Endothelial cell of umbilical vein (primary cell): ENCODE results near the gene CES4A. TPM values are rescaled to one million over a fixed set of nuclear protein-coding genes. Genes with fewer than 3 reads are reported as not detected.

Experiments
- BruUV-seq: library from RNA; stranded (reverse); fragments of 400-500 nt; replicated peaks from 2 replicates; lab custom pipeline; 2021; lab: Mats Ljungman, UMichigan
- CTCF ChIA-PET: fragments of 300-600, 350-600 bp; sonication (Branson Sonifier 250); formaldehyde crosslinking; loops from one replicate; lab custom pipeline; 2021; ENCODE audit warnings: antibody characterized with exemption, inconsistent platforms; lab: Charles Lee
- POLR2A ChIA-PET: fragments of 300-600, 350-600 bp; sonication (Branson Sonifier 250); formaldehyde crosslinking; loops from one replicate; lab custom pipeline; 2021; ENCODE audit warnings: antibody characterized with exemption, inconsistent platforms; lab: Charles Lee
- DNase-seq: peaks from one replicate; pipeline ENCODE4 v3.0.0-alpha.2; 2011; ENCODE audit warnings: low read depth, low spot score
- FAIRE-seq: peaks from 2 replicates; lab custom pipeline; 2011; peaks lifted over from hg19 to GRCh38; lab: Jason Lieb, UNC
- H2AFZ ChIP-seq: 2 replicates; pipeline ENCODE4 v1.6.0; 2012; ENCODE audit warnings: low read depth, low read length, control low read depth, inconsistent platforms
- H3K27ac ChIP-seq: 2 replicates; pipeline ENCODE4 v1.5.1; 2011; ENCODE audit warnings: low read depth, mild to moderate bottlenecking, control low read depth, low read length, moderate library complexity; ENCODE audit not compliant: insufficient read depth
- H3K27me3 ChIP-seq, 2 experiments: 2 replicates each; pipeline versions ENCODE4 v1.6.0 to v1.6.1; 2011; ENCODE audit warnings: low read length in 2 of 2, mixed read lengths in 1 of 2; ENCODE audit not compliant: control insufficient read depth in 2 of 2, insufficient read depth in 2 of 2
- H3K36me3 ChIP-seq, 2 experiments: 2 replicates in 1 of 2; 3 replicates in 1 of 2; pipeline ENCODE4 v1.5.1; 2011; ENCODE audit warnings: low read length in 2 of 2, mild to moderate bottlenecking in 1 of 2, moderate library complexity in 1 of 2; ENCODE audit not compliant: control insufficient read depth in 2 of 2, insufficient read depth in 2 of 2; ENCODE audit errors: extremely low read depth in 1 of 2
- H3K4me1 ChIP-seq: 3 replicates; pipeline ENCODE4 v1.5.1; 2011; ENCODE audit warnings: mild to moderate bottlenecking, low read length; ENCODE audit not compliant: control insufficient read depth, insufficient read depth; ENCODE audit errors: extremely low read depth
- H3K4me2 ChIP-seq: 2 replicates; pipeline ENCODE4 v1.6.1; 2011; ENCODE audit warnings: low read length, control low read depth, mixed read lengths; ENCODE audit not compliant: insufficient read depth
- H3K4me3 ChIP-seq, 3 experiments: fragments of 200-600 bp in 1 of 3; sonication (generic), shearing (Covaris generic) in 1 of 3; replicated peaks in 1 of 3; 2 replicates each; pipeline ENCODE4 v1.5.1; 2011 to 2016; ENCODE audit warnings: control low read depth in 3 of 3, low read length in 3 of 3, mild to moderate bottlenecking in 2 of 3, inconsistent platforms in 1 of 3, low read depth in 1 of 3, moderate library complexity in 1 of 3; ENCODE audit not compliant: insufficient read depth in 1 of 3
- H3K79me2 ChIP-seq: 2 replicates; pipeline ENCODE4 v1.6.0; 2012; ENCODE audit warnings: low read length, inconsistent platforms; ENCODE audit not compliant: control insufficient read depth, insufficient read depth
- H3K9ac ChIP-seq: replicated peaks from 2 replicates; pipeline ENCODE3; 2011; ENCODE audit warnings: low read length, control low read depth; ENCODE audit not compliant: insufficient read depth; ENCODE audit errors: extremely low read depth
- H3K9me1 ChIP-seq: replicated peaks from 3 replicates; pipeline ENCODE4 v1.6.0; 2011; ENCODE audit warnings: mild to moderate bottlenecking, low read length; ENCODE audit not compliant: control insufficient read depth, insufficient read depth; ENCODE audit errors: extremely low read depth
- H3K9me3 ChIP-seq: replicated peaks from 2 replicates; pipeline ENCODE4 v1.5.1; 2012; ENCODE audit warnings: low read length, inconsistent platforms; ENCODE audit not compliant: control insufficient read depth, insufficient read depth
- H4K20me1 ChIP-seq: replicated peaks from 2 replicates; pipeline ENCODE3; 2011; ENCODE audit warnings: mild to moderate bottlenecking, low read length; ENCODE audit not compliant: control insufficient read depth, insufficient read depth; ENCODE audit errors: extremely low read depth
- EZH2 ChIP-seq: IDR thresholded peaks from 2 replicates; pipeline ENCODE4 v1.6.1; 2012; ENCODE audit warnings: borderline replicate concordance, low read depth, mild to moderate bottlenecking, moderate library complexity, low read length, inconsistent platforms; ENCODE audit not compliant: severe bottlenecking
- FOS ChIP-seq: IDR thresholded peaks from 2 replicates; pipeline ENCODE4 v1.6.1; 2011; ENCODE audit warnings: mild to moderate bottlenecking, low read length, moderate library complexity, borderline replicate concordance; ENCODE audit not compliant: insufficient read depth
- GATA2 ChIP-seq: IDR thresholded peaks from 2 replicates; pipeline ENCODE4 v1.7.0; 2011; ENCODE audit warnings: low read depth, mild to moderate bottlenecking, moderate library complexity, mixed read lengths, low read length; ENCODE audit not compliant: insufficient read length, insufficient read depth
- JUN ChIP-seq: IDR thresholded peaks from 2 replicates; pipeline ENCODE4 v1.6.1; 2011; ENCODE audit warnings: borderline replicate concordance, low read depth; ENCODE audit not compliant: insufficient read length, insufficient read depth
- MYC ChIP-seq: IDR thresholded peaks from one replicate; pipeline ENCODE4 v1.6.1; 2011; ENCODE audit warnings: mild to moderate bottlenecking, low read depth, low read length
- POLR2A ChIP-seq: IDR thresholded peaks from 2 replicates; pipeline ENCODE4 v1.6.1; 2012; ENCODE audit warnings: low read depth, mild to moderate bottlenecking, control low read depth, low read length
- POLR2AphosphoS5 ChIP-seq: IDR thresholded peaks from 2 replicates; pipeline ENCODE4 v1.6.1; 2012; ENCODE audit warnings: low read depth, mild to moderate bottlenecking, control low read depth, low read length, moderate library complexity; ENCODE audit not compliant: insufficient read depth
- dilution Hi-C: fragments of 300-500 bp; cut with MboI; formaldehyde crosslinking; loops from one replicate; pipeline ENCODE4 v1.15.0; 2019; ENCODE audit warnings: low sequenced_read_pairs; ENCODE audit not compliant: extremely low pct_ligation_motif_present
- intact Hi-C: fragments of 100-400 bp; cut with micrococcal nuclease; formaldehyde crosslinking; loops from one replicate; pipeline ENCODE4 v1.10.0; 2022
- polyA plus RNA-seq, 4 experiments: library from polyadenylated mRNA; depleted of rRNA in 3 of 4; stranded (reverse) in 3 of 4; unstranded in 1 of 4; fragments of >200 nt; gene quantifications; 2 replicates each; pipeline versions ENCODE4 v1.2.1 to v1.2.3, GENCODE V29; 2011 to 2012; ENCODE audit warnings: missing spikeins in 1 of 4
- total RNA-seq: library from RNA; stranded (reverse); gene quantifications from 2 replicates; pipeline ENCODE4 v1.2.3, GENCODE V29; 2021
- TF ChIP-seq, protein P1 (sequence below): IDR thresholded peaks from 2 replicates; pipeline ENCODE4 v1.6.1; 2011; ENCODE audit not compliant: insufficient read depth, insufficient read length

CES4A gene
- total and polyA plus RNA-seq, 2 donors (not counting 3 experiments of a cell fraction or from before 2014, with no cell fraction given), result 5.4 to 13.3 TPM

- H3K27me3 ChIP-seq, result no peaks in the 10 kb centered on the region
- no peaks in the 10 kb centered on the region for H3K9me3 ChIP-seq
- H3K9me1 ChIP-seq, result no peaks in the 10 kb centered on the region
- no peak for DNase-seq
- H3K27ac ChIP-seq, result no peak overlapping the region
- no peak overlapping the region for H2AFZ ChIP-seq
- no peaks in the 10 kb centered on the region for H3K79me2 ChIP-seq
- dilution Hi-C loops, result no loop called here
- intact Hi-C loops, result no loop called here
- TF ChIP-seq, protein P1, sequence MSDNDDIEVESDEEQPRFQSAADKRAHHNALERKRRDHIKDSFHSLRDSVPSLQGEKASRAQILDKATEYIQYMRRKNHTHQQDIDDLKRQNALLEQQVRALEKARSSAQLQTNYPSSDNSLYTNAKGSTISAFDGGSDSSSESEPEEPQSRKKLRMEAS, result no peak
- TF ChIP-seq MYC (no peak), GATA2 (no peak), POLR2A (no peak), EZH2 (no peak), JUN (no peak), POLR2AphosphoS5 (no peak)
- no peaks in the 10 kb centered on the region for H3K36me3 ChIP-seq
- no TSS peak for BruUV-seq
- no peak overlapping the region for H3K4me2 ChIP-seq
- no peak overlapping the region for H3K9ac ChIP-seq
- no peak for FAIRE-seq
- H4K20me1 ChIP-seq, result no peaks in the 10 kb centered on the region
- H3K4me3 ChIP-seq, result no peak overlapping the region
- POLR2A ChIA-PET, result no interaction called here
- H3K4me1 ChIP-seq, result no peaks in the 10 kb centered on the region
- CTCF ChIA-PET, result interaction anchor here (0.7 to 1.7 kb wide), 2 partner anchors 29 to 172 kb away, joined by 4 to 7 read pairs; no protein-coding TSS in a partner anchor
Measured at GRCh38 chr16:66983033-66983432, 5.4 kb upstream of the CES4A start.

DNA sequence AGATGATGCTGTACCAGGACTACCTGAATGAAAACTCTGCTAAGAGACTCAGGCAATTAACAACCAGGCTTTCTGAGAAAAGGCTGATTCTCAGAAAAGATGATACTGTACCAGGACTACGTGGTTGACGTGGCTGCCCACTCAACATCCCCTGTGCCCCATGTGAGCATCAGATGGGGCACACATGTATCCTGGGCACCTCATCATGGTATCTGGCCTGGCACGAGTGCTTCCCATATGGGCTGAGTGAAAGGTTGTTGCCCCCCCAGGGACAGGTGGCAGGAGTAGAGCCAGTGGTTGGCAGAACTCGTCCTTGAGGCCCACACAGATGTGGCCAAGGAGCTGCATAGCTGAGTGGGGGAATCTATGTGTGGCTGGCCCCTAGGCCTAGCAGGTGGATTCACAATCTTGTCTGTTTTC lies 3.5 kb upstream of the CES4A start:
- CTCF ChIA-PET, result interaction anchor here (1.4 to 1.7 kb wide), 3 partner anchors 28 to 170 kb away, joined by 4 to 7 read pairs (median 7); no protein-coding TSS in a partner anchor
- BruUV-seq, result no TSS peak
- dilution Hi-C loops, result no loop called here
- no peak overlapping the region for H3K27ac ChIP-seq
- no peak overlapping the region for H3K9ac ChIP-seq
- H2AFZ ChIP-seq, result no peak overlapping the region
- H4K20me1 ChIP-seq, result no peaks in the 10 kb centered on the region
- H3K36me3 ChIP-seq, result no peaks in the 10 kb centered on the region
- TF ChIP-seq POLR2AphosphoS5, result no peak
- no peak for TF ChIP-seq POLR2A
- TF ChIP-seq JUN, result no peak
- no peak for TF ChIP-seq MYC
- TF ChIP-seq, protein P1, result no peak
- no peak for TF ChIP-seq EZH2
- no peak for TF ChIP-seq FOS
- no peaks in the 10 kb centered on the region for H3K27me3 ChIP-seq
- DNase-seq, result no peak
- no peaks in the 10 kb centered on the region for H3K4me1 ChIP-seq
- no peak overlapping the region for H3K4me3 ChIP-seq
- no peak overlapping the region for H3K4me2 ChIP-seq
- no peaks in the 10 kb centered on the region for H3K9me1 ChIP-seq
- H3K79me2 ChIP-seq, result no peaks in the 10 kb centered on the region
- no peak for FAIRE-seq
- intact Hi-C loops, result no loop called here
- no peaks in the 10 kb centered on the region for H3K9me3 ChIP-seq
- POLR2A ChIA-PET, result no interaction called here
